Body of pancreas (tissue), 4 donors: ENCODE measurements around the gene GLTP.

ENCODE experiments used
- CTCF ChIP-seq, 7 experiments: fragments of 450-650 bp in 4 of 7; fragments of 200-600 bp in 3 of 7; sonication (generic) in 3 of 7; IDR thresholded peaks; one replicate each; pipeline ENCODE4 v1.5.1; 2016 to 2019; ENCODE audit warnings: antibody characterized with exemption in 7 of 7
- POLR2A ChIP-seq, 3 donors: fragments of 450-650 bp; IDR thresholded peaks; one replicate each; pipeline ENCODE4 v1.6.1; 2016; ENCODE audit warnings: antibody characterized with exemption in 3 of 3, mild to moderate bottlenecking in 2 of 3

GRCh38 chr12:109892165-109892715 lies 11.9 kb upstream of the GLTP start:
- TF ChIP-seq CTCF (IDR thresholded peaks at IDR 0.05): no peak
- TF ChIP-seq POLR2A (IDR thresholded peaks at IDR 0.05): no peak
